C4-2B (cell line): ENCODE data around the gene TSC22D1.

ENCODE experiments used
- ZFX ChIP-seq: fragments of 450-650 bp; IDR thresholded peaks from 2 replicates; pipeline ENCODE4 v1.6.1; 2017
- TF ChIP-seq, protein P1 (sequence below): fragments of 450-650 bp; conservative IDR thresholded peaks from 2 replicates; pipeline ENCODE4 v1.5.1; 2017; ENCODE audit warnings: mild to moderate bottlenecking

DNA sequence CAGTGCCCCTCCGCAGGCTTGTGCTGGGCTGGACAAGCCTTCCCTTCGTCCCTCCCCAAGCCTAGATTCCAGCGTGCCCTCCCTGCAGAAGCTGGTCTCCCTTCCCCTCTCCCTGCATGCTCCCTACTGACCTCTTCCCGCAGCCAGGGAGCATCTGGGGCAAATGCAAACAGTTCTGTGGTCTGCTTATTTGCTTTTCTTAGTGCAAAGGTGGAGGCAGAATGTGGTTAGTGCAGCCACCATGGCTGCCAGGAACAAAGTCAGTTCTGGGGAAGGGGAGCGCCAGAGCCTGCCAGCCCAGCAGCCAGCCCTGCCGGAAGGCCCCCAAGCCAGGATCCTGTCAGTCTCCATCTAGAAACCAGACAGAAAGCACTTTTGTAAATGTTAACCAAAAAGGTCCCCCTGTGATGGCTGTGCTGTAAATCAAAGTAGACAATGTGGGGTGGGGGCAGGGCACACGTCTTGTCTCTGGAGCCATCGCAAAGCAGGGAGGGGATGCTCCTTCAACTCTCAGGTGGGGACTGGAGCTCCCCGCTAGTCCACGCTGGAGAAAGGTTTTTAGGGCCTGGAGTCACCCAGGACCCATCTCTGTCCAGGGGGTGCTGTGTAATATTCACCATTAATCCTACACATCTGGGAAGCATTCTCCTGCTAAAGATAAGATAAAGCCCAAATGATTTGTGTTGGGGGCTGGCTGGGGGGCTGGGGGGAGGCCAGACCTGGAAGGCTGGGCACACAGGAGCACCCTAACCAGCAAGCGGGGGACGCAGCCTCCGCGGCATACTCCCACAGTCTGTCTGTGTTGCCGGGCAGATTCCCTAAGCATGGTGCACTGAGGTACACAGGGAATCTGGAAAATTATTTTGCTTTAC lies 171.6 kb downstream of the TSC22D1 start:
- TF ChIP-seq, protein P1, sequence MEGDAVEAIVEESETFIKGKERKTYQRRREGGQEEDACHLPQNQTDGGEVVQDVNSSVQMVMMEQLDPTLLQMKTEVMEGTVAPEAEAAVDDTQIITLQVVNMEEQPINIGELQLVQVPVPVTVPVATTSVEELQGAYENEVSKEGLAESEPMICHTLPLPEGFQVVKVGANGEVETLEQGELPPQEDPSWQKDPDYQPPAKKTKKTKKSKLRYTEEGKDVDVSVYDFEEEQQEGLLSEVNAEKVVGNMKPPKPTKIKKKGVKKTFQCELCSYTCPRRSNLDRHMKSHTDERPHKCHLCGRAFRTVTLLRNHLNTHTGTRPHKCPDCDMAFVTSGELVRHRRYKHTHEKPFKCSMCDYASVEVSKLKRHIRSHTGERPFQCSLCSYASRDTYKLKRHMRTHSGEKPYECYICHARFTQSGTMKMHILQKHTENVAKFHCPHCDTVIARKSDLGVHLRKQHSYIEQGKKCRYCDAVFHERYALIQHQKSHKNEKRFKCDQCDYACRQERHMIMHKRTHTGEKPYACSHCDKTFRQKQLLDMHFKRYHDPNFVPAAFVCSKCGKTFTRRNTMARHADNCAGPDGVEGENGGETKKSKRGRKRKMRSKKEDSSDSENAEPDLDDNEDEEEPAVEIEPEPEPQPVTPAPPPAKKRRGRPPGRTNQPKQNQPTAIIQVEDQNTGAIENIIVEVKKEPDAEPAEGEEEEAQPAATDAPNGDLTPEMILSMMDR, result no peak
- no peak for TF ChIP-seq ZFX
